ENCODE measurements around the gene INVS. TPM values are rescaled to one million over a fixed set of nuclear protein-coding genes. Genes with fewer than 3 reads are reported as not detected.

The INVS gene
- total and polyA plus RNA-seq, 4 donors, result 5.7 to 28.1 (median 10.0) TPM

DNA sequence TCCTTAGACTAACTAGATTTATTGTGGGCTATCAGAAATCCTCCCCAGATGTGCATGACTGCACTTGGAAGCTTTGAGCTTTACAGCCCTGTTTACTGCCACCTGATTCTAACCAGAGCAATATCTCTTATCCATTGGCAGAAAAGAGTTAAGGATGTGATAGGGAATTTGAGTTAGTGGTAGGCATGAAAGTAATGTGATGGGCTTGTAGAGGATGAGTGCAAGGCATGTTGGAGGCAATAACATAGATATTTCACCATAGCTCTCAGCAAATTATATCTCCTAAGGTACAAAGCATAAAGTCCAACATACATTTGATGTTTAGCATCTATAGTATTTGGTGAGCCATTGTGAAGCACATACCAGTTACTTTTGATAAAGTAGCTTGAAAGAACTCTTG lies 103.8 kb downstream of the INVS start:
- no peak for DNase-seq (ENCODE audit: low spot score)
- Histone ChIP-seq H3K4me3 (ENCODE audit: low read depth in 1 of 3, low read length in 3 of 3) (no peak overlapping the region), H3K9me3 (ENCODE audit: control insufficient read depth in 4 of 4, low read length in 3 of 4) (no peaks in the 10 kb centered on the region), H3K36me3 (ENCODE audit: control insufficient read depth in 4 of 4, insufficient read depth in 3 of 4, low read depth in 1 of 4, low read length in 3 of 4) (no peaks in the 10 kb centered on the region), H3K27ac (ENCODE audit: low read depth in 1 of 2, low read length in 2 of 2) (no peak overlapping the region), H3K9ac (ENCODE audit: low read depth in 1 of 2, low read length in 2 of 2) (no peak overlapping the region), H3K27me3 (ENCODE audit: control insufficient read depth in 4 of 4, insufficient read depth in 4 of 4, low read length in 3 of 4) (no peaks in the 10 kb centered on the region), H3K4me1 (ENCODE audit: control insufficient read depth in 4 of 4, insufficient read depth in 4 of 4, low read length in 3 of 4) (no peaks in the 10 kb centered on the region)
- TF ChIP-seq, protein P1, sequence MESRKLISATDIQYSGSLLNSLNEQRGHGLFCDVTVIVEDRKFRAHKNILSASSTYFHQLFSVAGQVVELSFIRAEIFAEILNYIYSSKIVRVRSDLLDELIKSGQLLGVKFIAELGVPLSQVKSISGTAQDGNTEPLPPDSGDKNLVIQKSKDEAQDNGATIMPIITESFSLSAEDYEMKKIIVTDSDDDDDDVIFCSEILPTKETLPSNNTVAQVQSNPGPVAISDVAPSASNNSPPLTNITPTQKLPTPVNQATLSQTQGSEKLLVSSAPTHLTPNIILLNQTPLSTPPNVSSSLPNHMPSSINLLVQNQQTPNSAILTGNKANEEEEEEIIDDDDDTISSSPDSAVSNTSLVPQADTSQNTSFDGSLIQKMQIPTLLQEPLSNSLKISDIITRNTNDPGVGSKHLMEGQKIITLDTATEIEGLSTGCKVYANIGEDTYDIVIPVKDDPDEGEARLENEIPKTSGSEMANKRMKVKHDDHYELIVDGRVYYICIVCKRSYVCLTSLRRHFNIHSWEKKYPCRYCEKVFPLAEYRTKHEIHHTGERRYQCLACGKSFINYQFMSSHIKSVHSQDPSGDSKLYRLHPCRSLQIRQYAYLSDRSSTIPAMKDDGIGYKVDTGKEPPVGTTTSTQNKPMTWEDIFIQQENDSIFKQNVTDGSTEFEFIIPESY (IDR thresholded peaks at IDR 0.05), result no peak
- TF ChIP-seq, protein P2, sequence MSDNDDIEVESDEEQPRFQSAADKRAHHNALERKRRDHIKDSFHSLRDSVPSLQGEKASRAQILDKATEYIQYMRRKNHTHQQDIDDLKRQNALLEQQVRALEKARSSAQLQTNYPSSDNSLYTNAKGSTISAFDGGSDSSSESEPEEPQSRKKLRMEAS (IDR thresholded peaks at IDR 0.05), result no peak
- TF ChIP-seq EGR1 (IDR thresholded peaks at IDR 0.05; ENCODE audit: low read depth in 2 of 2), result no peak
- TF ChIP-seq, protein P3, sequence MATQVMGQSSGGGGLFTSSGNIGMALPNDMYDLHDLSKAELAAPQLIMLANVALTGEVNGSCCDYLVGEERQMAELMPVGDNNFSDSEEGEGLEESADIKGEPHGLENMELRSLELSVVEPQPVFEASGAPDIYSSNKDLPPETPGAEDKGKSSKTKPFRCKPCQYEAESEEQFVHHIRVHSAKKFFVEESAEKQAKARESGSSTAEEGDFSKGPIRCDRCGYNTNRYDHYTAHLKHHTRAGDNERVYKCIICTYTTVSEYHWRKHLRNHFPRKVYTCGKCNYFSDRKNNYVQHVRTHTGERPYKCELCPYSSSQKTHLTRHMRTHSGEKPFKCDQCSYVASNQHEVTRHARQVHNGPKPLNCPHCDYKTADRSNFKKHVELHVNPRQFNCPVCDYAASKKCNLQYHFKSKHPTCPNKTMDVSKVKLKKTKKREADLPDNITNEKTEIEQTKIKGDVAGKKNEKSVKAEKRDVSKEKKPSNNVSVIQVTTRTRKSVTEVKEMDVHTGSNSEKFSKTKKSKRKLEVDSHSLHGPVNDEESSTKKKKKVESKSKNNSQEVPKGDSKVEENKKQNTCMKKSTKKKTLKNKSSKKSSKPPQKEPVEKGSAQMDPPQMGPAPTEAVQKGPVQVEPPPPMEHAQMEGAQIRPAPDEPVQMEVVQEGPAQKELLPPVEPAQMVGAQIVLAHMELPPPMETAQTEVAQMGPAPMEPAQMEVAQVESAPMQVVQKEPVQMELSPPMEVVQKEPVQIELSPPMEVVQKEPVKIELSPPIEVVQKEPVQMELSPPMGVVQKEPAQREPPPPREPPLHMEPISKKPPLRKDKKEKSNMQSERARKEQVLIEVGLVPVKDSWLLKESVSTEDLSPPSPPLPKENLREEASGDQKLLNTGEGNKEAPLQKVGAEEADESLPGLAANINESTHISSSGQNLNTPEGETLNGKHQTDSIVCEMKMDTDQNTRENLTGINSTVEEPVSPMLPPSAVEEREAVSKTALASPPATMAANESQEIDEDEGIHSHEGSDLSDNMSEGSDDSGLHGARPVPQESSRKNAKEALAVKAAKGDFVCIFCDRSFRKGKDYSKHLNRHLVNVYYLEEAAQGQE (IDR thresholded peaks at IDR 0.05), result no peak
- no peak for TF ChIP-seq FOXA1 (IDR thresholded peaks at IDR 0.05)
- TF ChIP-seq NR2F2 (IDR thresholded peaks at IDR 0.05), result no peak
- no peak for TF ChIP-seq SP1 (IDR thresholded peaks at IDR 0.05)
- no peak for TF ChIP-seq RAD21 (IDR thresholded peaks at IDR 0.05)

DNA sequence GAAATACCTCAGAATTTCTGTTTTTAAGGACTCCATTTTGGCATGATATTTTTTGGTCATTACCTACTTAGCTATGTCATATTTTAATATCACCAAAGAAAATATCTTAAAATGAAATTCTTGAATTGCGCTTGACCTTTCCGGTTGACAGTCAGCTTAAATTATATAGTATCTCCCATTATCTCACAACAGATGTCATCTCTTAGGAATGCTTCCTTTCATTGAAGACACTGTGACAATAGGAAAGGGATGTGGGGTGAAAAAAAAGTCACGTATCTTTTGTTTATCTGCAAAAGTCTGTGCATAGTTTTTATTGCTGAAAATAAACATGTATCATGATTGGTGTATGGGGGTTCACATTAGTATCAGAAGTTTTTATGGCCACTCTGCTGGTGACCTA lies 105.8 kb downstream of the INVS start:
- WGBS, result 80% methylated on average over 3 of the region's 3 CpGs
- Histone ChIP-seq H3K4me1 (ENCODE audit: control insufficient read depth in 4 of 4, insufficient read depth in 4 of 4, low read length in 3 of 4) (no peaks in the 10 kb centered on the region), H3K36me3 (ENCODE audit: control insufficient read depth in 4 of 4, insufficient read depth in 3 of 4, low read depth in 1 of 4, low read length in 3 of 4) (no peaks in the 10 kb centered on the region), H3K27me3 (ENCODE audit: control insufficient read depth in 4 of 4, insufficient read depth in 4 of 4, low read length in 3 of 4) (no peaks in the 10 kb centered on the region), H3K9ac (ENCODE audit: low read depth in 1 of 2, low read length in 2 of 2) (no peak overlapping the region), H3K4me3 (ENCODE audit: low read depth in 1 of 3, low read length in 3 of 3) (no peak overlapping the region), H3K9me3 (ENCODE audit: control insufficient read depth in 4 of 4, low read length in 3 of 4) (no peaks in the 10 kb centered on the region), H3K27ac (ENCODE audit: low read depth in 1 of 2, low read length in 2 of 2) (no peak overlapping the region)
- DNase-seq (ENCODE audit: low spot score), result no peak
- TF ChIP-seq NR2F2 (IDR thresholded peaks at IDR 0.05) (no peak), EGR1 (IDR thresholded peaks at IDR 0.05; ENCODE audit: low read depth in 2 of 2) (no peak), HNF4A (conservative IDR thresholded peaks at IDR 0.05) (no peak), GABPA (IDR thresholded peaks at IDR 0.05 in 1 of 2, conservative IDR thresholded peaks at IDR 0.05 in 1 of 2) (no peak), TAF1 (conservative IDR thresholded peaks at IDR 0.05) (no peak), RAD21 (IDR thresholded peaks at IDR 0.05) (no peak), HNF4G (IDR thresholded peaks at IDR 0.05) (no peak), JUND (IDR thresholded peaks at IDR 0.05) (no peak), FOXA1 (IDR thresholded peaks at IDR 0.05) (no peak), SP1 (IDR thresholded peaks at IDR 0.05) (no peak)
- TF ChIP-seq, protein P1 (IDR thresholded peaks at IDR 0.05), result no peak
- TF ChIP-seq, protein P3 (IDR thresholded peaks at IDR 0.05), result no peak

Data from liver (tissue), 9 donors.